Ascending aorta (tissue), 2 donors: ENCODE results near the gene GOLGA8S. TPM values are rescaled to one million over a fixed set of nuclear protein-coding genes. Genes with fewer than 3 reads are reported as not detected.
"Not testable (repeated sequence)": the region's sequence is repeated elsewhere in the genome, so short reads cannot be mapped to it uniquely, and the experiment has no call there.

Experiments used
- DNase-seq, 2 donors: peaks; one replicate each; pipeline ENCODE4 v3.0.0-alpha.2; 2019; ENCODE audit warnings: low spot score in 2 of 2
- H3K27ac ChIP-seq, 2 donors: fragments of 200-600 bp; sonication (generic); one replicate each; pipeline ENCODE4 v1.5.1; 2016 to 2017; ENCODE audit warnings: mild to moderate bottlenecking in 1 of 2
- H3K27me3 ChIP-seq: fragments of 200-600 bp; sonication (generic); one replicate; pipeline ENCODE4 v1.5.1; 2017
- H3K36me3 ChIP-seq, 2 donors: fragments of 200-600 bp; sonication (generic); one replicate each; pipeline ENCODE4 v1.5.1; 2016
- H3K4me1 ChIP-seq, 2 donors: fragments of 200-600 bp; sonication (generic); one replicate each; pipeline ENCODE4 v1.5.1; 2016 to 2017; ENCODE audit warnings: mild to moderate bottlenecking in 1 of 2
- H3K4me3 ChIP-seq, 2 donors: fragments of 200-600 bp; sonication (generic); one replicate each; pipeline ENCODE4 v1.5.1; 2016 to 2017; ENCODE audit warnings: mild to moderate bottlenecking in 1 of 2
- H3K9me3 ChIP-seq, 2 donors: fragments of 200-600 bp; sonication (generic); one replicate each; pipeline ENCODE4 v1.5.1; 2016
- intact Hi-C: fragments of 100-400 bp; cut with DNase I; formaldehyde crosslinking; loops from one replicate; pipeline ENCODE4 v1.15.1; 2023
- total RNA-seq: library from RNA; depleted of rRNA; stranded (reverse); fragments of >200 nt; gene quantifications from one replicate; pipeline ENCODE4 v1.1.0, GENCODE V29; 2016
- TF ChIP-seq, protein P1 (sequence below), 3 experiments: fragments of 200-600 bp in 2 of 3; fragments of 450-650 bp in 1 of 3; sonication (generic) in 2 of 3; IDR thresholded peaks; one replicate each; pipeline ENCODE4 v1.5.1; 2016 to 2019; ENCODE audit warnings: antibody characterized with exemption in 3 of 3, mild to moderate bottlenecking in 1 of 3, moderate library complexity in 1 of 3

The GOLGA8S gene
- total RNA-seq, 1 donor from 2014 or later, result not detected

DNA sequence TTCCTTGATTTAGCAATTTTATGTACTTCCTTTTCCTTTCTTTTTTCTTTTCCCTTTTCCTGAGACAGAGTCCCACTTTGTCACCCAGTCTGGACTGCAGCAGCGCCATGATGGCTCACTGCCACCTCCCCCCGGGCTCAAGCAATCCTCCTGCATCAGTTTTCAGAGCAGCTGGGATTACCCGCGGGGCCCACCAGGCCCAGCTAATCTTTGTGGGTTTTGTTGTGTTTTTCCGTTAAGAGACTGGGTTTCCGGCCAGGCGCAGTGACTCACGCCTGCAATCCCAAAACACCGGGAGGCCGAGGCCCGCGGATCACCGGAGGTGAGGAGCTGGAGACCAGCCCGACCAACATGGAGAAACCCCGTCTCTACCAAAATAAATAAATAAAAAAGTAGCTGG lies 17.7 kb downstream of the GOLGA8S start:
- no peak overlapping the region for H3K4me3 ChIP-seq
- H3K9me3 ChIP-seq, result no peaks in the 10 kb centered on the region
- H3K36me3 ChIP-seq, result no peaks in the 10 kb centered on the region
- intact Hi-C loops, result loop anchor here (5.0 kb wide), 2 partner anchors 50 to 95 kb away; no protein-coding TSS in a partner anchor
- peak overlapping the region; percentile 66 to 67 for H3K27ac ChIP-seq
- peak; percentile 12 to 68 for DNase-seq
- no peaks in the 10 kb centered on the region for H3K27me3 ChIP-seq
- H3K4me1 ChIP-seq, result peaks cover 2 to 19% of the 10 kb centered on the region in 2 donors
- TF ChIP-seq, protein P1, sequence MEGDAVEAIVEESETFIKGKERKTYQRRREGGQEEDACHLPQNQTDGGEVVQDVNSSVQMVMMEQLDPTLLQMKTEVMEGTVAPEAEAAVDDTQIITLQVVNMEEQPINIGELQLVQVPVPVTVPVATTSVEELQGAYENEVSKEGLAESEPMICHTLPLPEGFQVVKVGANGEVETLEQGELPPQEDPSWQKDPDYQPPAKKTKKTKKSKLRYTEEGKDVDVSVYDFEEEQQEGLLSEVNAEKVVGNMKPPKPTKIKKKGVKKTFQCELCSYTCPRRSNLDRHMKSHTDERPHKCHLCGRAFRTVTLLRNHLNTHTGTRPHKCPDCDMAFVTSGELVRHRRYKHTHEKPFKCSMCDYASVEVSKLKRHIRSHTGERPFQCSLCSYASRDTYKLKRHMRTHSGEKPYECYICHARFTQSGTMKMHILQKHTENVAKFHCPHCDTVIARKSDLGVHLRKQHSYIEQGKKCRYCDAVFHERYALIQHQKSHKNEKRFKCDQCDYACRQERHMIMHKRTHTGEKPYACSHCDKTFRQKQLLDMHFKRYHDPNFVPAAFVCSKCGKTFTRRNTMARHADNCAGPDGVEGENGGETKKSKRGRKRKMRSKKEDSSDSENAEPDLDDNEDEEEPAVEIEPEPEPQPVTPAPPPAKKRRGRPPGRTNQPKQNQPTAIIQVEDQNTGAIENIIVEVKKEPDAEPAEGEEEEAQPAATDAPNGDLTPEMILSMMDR (IDR thresholded peaks at IDR 0.05), result no peak

DNA sequence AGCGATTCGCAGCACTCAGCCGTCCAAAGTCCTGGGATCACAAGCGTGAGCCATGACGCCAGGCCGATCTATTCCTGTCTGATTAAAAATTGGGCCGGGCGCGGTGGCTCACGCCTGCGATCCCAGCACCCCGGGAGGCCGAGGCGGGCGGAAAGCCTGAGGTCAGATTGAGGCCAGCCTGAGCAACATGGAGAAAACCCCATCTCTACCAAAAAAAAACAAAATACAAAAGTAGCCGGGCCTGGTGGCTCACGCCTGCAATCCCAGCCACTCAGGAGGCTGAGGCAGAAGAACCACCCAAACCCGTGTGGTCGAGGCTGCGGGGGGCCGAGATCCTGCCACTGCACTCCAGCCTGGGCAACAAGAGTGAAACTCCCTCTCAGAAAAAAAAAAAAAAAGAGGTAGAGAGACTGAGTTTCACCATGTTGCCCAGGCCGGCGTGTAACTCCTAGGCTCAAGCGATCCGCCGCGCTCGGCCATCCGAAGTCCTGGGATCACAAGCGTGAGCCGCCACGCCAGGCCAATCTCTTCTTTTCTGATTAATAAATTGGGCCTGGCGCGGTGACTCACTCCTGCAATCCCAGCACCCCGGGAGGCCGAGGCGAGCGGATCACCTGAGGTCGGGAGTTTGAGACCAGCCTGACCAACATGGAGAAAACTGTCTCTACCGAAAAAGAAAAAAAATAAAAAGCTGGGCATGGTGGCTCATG lies 18.5 kb downstream of the GOLGA8S start:
- not testable (repeated sequence) for H3K9me3 ChIP-seq, H3K27me3 ChIP-seq, DNase-seq, H3K36me3 ChIP-seq, H3K4me3 ChIP-seq
- intact Hi-C loops, result loop anchor here (5.0 kb wide), 2 partner anchors 49 to 94 kb away; no protein-coding TSS in a partner anchor
- Histone ChIP-seq H3K27ac (peak overlapping the region; percentile 66 to 67), H3K4me1 (peaks cover 2 to 17% of the 10 kb centered on the region in 2 donors)

DNA sequence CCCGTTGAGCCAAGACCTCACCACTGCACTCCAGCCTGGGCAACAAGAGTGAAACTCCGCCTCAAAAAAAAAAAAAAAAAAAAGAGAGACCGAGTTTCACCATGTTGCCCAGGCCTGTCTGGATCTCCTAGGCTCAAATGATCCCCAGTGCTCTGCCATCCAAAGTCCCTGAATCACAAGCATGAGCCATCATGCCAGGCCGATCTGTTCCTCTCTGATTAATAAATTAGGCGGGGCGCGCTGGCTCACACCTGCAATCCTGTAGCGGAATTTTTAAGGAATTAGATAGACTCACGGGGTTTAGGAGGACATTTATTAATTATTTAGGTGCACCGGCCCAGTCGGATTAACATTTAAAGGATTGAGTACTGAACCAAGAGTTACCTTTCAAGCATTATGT lies 19.7 kb downstream of the GOLGA8S start:
- not testable (repeated sequence) for H3K36me3 ChIP-seq, H3K9me3 ChIP-seq, DNase-seq, H3K4me3 ChIP-seq, H3K27ac ChIP-seq, H3K27me3 ChIP-seq
- peaks cover 2 to 14% of the 10 kb centered on the region in 2 donors for H3K4me1 ChIP-seq
- intact Hi-C loops, result loop anchor here (5.0 kb wide), 2 partner anchors 48 to 93 kb away; no protein-coding TSS in a partner anchor

DNA sequence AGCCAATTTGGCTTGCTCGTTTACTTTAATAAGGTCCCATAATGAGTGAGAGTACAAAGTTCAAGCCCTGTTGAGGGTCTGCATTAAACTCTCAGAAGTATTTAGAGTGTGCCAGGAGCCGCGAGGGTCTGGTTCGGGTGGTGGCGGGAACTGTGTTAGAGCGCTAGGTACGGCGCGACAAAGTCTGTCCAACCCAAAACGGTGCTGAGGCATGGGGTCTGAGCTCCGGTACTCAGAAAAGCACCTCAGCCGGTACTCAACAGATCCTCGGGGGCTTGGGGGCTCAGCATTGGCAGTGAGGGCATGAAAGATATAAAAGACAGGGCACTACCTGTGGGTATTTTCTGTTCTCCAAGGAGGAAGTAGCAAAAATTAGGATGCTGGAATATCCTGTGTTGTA lies 24.4 kb downstream of the GOLGA8S start:
- DNase-seq, intact Hi-C loops, H3K27me3 ChIP-seq: not testable (repeated sequence)

DNA sequence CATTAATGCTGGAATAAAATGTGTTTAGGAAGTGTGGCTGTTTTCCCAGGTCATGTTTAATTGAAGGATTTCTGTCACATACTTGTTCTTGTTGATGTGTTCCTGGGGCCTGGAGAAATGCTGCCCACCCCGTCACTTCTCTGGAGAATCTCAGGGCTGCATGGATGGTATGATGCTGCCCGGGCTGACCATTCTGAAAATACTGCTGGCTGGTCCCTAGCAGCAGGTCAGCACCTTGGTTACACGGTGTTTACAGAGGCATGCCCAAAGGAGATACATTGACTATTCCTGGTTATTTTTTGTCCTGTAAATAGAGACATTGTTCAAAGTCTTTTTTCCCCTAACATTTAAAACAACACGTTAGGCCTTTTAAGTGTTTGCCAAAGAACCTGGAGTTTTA lies 26.2 kb downstream of the GOLGA8S start:
- H3K27ac ChIP-seq, DNase-seq, H3K27me3 ChIP-seq, H3K4me1 ChIP-seq, H3K4me3 ChIP-seq, intact Hi-C loops, H3K36me3 ChIP-seq, H3K9me3 ChIP-seq: not testable (repeated sequence)

More for the DNA sequence above, 24.4 kb downstream of the GOLGA8S start:
- H3K4me1 ChIP-seq, H3K4me3 ChIP-seq, H3K36me3 ChIP-seq, H3K9me3 ChIP-seq, H3K27ac ChIP-seq: not testable (repeated sequence)

DNA sequence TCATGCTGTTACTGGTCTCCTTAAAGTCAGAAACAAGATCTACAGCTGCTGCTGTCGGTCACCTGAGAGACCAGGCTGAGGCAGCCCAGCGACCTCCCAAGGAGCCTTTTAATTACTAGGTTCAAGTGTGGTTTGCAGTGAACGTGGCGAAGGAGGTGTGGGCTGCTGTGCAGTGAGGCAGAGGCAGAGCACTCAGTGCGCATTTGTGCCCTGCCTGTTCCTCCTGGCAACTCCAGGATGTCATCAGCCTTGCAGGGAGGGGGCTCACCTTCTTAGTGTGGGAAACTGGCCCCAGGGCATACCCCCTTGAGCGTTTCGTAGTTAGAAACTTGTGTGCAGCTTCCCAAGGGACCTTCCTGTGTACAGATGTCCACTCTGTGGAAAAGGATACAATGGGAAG lies 26.6 kb downstream of the GOLGA8S start:
- H3K4me3 ChIP-seq, H3K36me3 ChIP-seq, H3K9me3 ChIP-seq, H3K4me1 ChIP-seq, H3K27ac ChIP-seq, DNase-seq, intact Hi-C loops, H3K27me3 ChIP-seq: not testable (repeated sequence)

DNA sequence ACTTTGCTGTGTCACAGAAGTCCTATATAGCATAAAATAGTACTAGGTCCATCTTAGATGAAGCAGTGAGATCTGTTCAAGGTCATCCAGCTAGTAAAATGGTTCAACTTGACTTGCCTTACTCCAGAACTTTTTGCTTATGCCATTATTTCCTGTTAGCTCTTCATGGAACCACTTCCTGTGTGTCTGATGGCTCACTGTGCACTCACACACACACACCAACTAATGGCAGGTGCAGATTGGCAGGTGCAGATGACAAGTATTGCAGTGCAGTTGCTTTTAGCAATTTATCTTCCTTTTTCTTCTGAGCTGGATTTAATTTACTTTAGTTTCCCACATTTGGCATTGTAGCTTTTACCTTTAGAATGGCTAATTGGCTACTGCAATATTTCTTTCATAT lies 29.8 kb downstream of the GOLGA8S start:
- TF ChIP-seq, protein P1 (IDR thresholded peaks at IDR 0.05), result no peak
- H3K9me3 ChIP-seq, result no peaks in the 10 kb centered on the region
- no peak overlapping the region for H3K4me3 ChIP-seq
- no peaks in the 10 kb centered on the region for H3K36me3 ChIP-seq
- no peaks in the 10 kb centered on the region for H3K27me3 ChIP-seq
- peak in 1 of 2 donors; percentile 3 for DNase-seq
- H3K27ac ChIP-seq, result no peak overlapping the region
- intact Hi-C loops, result no loop called here
- H3K4me1 ChIP-seq, result no peaks in the 10 kb centered on the region

DNA sequence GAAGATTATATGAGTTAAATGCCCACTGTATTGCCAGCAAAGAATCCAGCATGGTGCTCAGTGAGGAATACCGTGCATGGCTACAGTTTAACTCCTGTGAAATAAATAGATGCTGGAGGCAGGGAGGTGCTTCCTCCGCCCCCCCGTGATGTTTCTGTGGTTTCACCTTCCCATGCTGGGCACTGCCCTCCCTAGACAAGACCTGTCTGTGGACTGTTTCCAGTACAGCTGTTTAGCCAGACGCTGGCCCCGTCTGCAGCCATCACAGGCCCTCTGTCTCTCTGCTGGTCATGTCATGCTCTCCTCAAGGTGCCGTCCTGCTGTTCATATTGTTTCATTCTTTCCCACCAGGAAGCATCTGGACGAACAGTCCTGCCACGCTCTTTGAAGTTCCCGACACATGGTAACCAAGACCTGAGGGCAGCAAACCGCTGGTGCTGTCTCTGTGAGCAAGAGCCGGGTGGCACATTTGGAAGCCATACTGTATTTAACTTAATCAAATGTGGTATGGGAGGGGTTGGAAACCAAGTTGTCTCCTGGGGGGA lies 31.4 kb downstream of the GOLGA8S start:
- intact Hi-C loops, result no loop called here
- H3K36me3 ChIP-seq, result no peaks in the 10 kb centered on the region
- H3K27ac ChIP-seq, result no peak overlapping the region
- H3K9me3 ChIP-seq, result no peaks in the 10 kb centered on the region
- H3K27me3 ChIP-seq, result no peaks in the 10 kb centered on the region
- TF ChIP-seq, protein P1 (IDR thresholded peaks at IDR 0.05), result no peak
- no peaks in the 10 kb centered on the region for H3K4me1 ChIP-seq
- no peak overlapping the region for H3K4me3 ChIP-seq
- DNase-seq, result peak in 1 of 2 donors; percentile 42
